GM12878 (cell line): Measurements from ENCODE around the gene NINJ1.

Experiments
- CTCF ChIP-seq, 3 experiments: IDR thresholded peaks in 2 of 3; conservative IDR thresholded peaks in 1 of 3; 2 replicates each; pipeline ENCODE4 v1.5.1; 2011; ENCODE audit warnings: low read depth in 3 of 3, low read length in 3 of 3, mild to moderate bottlenecking in 3 of 3, control low read depth in 2 of 3, moderate library complexity in 2 of 3, inconsistent platforms in 1 of 3, mixed read lengths in 1 of 3; ENCODE audit not compliant: control insufficient read depth in 2 of 3, insufficient read depth in 1 of 3; ENCODE audit errors: extremely low read depth in 1 of 3
- GATAD2B ChIP-seq: fragments of 450-650 bp; conservative IDR thresholded peaks from 2 replicates; pipeline ENCODE4 v1.6.1; 2017; ENCODE audit warnings: low read depth, mild to moderate bottlenecking, moderate library complexity

DNA sequence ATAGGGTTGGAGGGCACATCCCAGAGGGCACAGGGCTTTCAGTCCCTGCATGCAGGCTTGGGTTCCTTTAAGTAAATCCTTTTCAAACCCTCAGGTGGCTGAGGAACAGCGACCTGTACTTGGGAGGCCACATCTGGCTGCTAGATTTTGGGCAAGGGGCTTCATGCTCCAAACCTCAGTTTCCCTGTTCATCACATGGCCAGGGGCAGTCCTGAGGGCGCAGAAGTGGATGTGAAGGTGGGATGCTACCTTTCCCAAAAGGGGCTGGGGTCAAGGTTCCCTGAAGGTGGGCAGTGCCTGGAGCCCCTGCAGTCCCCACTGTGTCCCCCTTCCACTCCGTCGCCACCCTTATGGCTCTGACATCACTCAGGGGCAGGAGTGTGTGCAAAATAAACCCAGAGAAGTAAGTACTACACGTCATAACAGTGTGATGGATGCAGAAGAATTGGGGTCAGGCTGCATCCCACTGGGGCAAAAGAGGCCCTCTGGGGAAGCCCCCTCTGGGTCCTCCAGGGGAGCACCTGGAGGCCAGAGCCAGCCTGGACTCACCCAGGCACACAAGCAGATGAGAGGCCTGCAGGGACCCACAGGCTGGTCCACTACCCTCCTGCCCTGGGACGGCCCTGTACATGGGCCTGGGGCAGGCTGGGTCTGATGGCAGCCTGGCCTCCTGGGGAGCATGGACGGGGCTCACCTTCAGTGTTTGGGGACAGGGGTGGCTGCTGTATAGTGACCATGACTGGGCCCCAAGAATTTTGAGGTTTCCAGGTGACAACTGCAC, 40.0 kb downstream of the NINJ1 start:
- TF ChIP-seq GATAD2B (no peak), CTCF (IDR thresholded peaks at IDR 0.05 in 2 of 3, conservative IDR thresholded peaks at IDR 0.05 in 1 of 3; ENCODE audit: control insufficient read depth in 2 of 3, extremely low read depth in 1 of 3, insufficient read depth in 1 of 3, low read depth in 3 of 3, low read length in 3 of 3) (no peak)
